NCI-H2171 (cell line): ENCODE data around the gene NDUFB6.
"Not testable (repeated sequence)": the region's sequence is repeated elsewhere in the genome, so short reads cannot be mapped to it uniquely, and the experiment has no call there.

Experiments
- DNase-seq: peaks from one replicate; lab custom pipeline; 2025; lab: John Stamatoyannopoulos, UW

NDUFB6 gene

GRCh38 chr9:32571969-32572899, 725 bp downstream of the NDUFB6 start:
- DNase-seq, result no peak

- DNase-seq, result no peak
These were observed 2.7 kb downstream of the NDUFB6 start for GRCh38 chr9:32570262-32570661.

- DNase-seq, result no peak
These were observed 6.2 kb downstream of the NDUFB6 start for GRCh38 chr9:32566770-32567169.

- no peak for DNase-seq
These were observed 7.0 kb downstream of the NDUFB6 start for GRCh38 chr9:32565967-32566366.

GRCh38 chr9:32558408-32558934, 14.5 kb downstream of the NDUFB6 start:
- DNase-seq, result no peak

GRCh38 chr9:32554591-32554990, 18.4 kb downstream of the NDUFB6 start:
- no peak for DNase-seq

GRCh38 chr9:32554107-32554506, 18.9 kb downstream of the NDUFB6 start:
- DNase-seq, result no peak

GRCh38 chr9:32552172-32552872, 20.6 kb downstream of the NDUFB6 start, which contains the start of the genes SMIM27 and TOPORS:
Gene SMIM27 (plus strand): TSS chr9:32552327. CDS start chr9:32552435, 108 bp downstream.
Gene TOPORS (minus strand): TSS chr9:32552586. CDS start chr9:32552436, 150 bp downstream.
- peak; percentile 73 for DNase-seq

GRCh38 chr9:32551276-32552051, 21.5 kb downstream of the NDUFB6 start:
- DNase-seq, result no peak

GRCh38 chr9:32550562-32551275, 22.2 kb downstream of the NDUFB6 start:
- peak; percentile 75 for DNase-seq

- DNase-seq, result no peak
These were observed 22.8 kb downstream of the NDUFB6 start for GRCh38 chr9:32550150-32550561.

- DNase-seq, result not testable (repeated sequence)
These were observed 24.7 kb downstream of the NDUFB6 start for GRCh38 chr9:32548213-32548612.

GRCh38 chr9:32545884-32546283, 27.1 kb downstream of the NDUFB6 start:
- DNase-seq, result no peak

- DNase-seq, result no peak
These were observed 29.9 kb downstream of the NDUFB6 start for GRCh38 chr9:32543047-32543446.

- DNase-seq, result no peak
These were observed 39.1 kb downstream of the NDUFB6 start for GRCh38 chr9:32533816-32534215.

GRCh38 chr9:32533336-32533735, 39.6 kb downstream of the NDUFB6 start:
- no peak for DNase-seq

- DNase-seq, result no peak
These were observed 46.3 kb downstream of the NDUFB6 start for GRCh38 chr9:32526707-32527048.

- DNase-seq, result peak; percentile 11
These were observed 46.8 kb downstream of the NDUFB6 start, which contains the start of gene RIGI for GRCh38 chr9:32526041-32526706. Gene RIGI (minus strand): TSS chr9:32526196. CDS start chr9:32526166, 30 bp downstream.

- DNase-seq, result no peak
These were observed 47.3 kb downstream of the NDUFB6 start for GRCh38 chr9:32525709-32526030.

- DNase-seq, result no peak
These were observed 47.9 kb downstream of the NDUFB6 start for GRCh38 chr9:32524892-32525708.
